B cell (primary cell): ENCODE results near the gene KCNH1.

Experiments
- EZH2 ChIP-seq: IDR thresholded peaks from 2 replicates; pipeline ENCODE4 v1.6.1; 2012; ENCODE audit warnings: borderline replicate concordance, low read depth, mild to moderate bottlenecking, moderate library complexity, low read length; ENCODE audit not compliant: insufficient read depth, poor library complexity, severe bottlenecking
- TF ChIP-seq, protein P1 (sequence below): fragments of 200-600 bp; IDR thresholded peaks from one replicate; pipeline ENCODE4 v1.8.0; 2022; ENCODE audit warnings: antibody characterized with exemption, mild to moderate bottlenecking

DNA sequence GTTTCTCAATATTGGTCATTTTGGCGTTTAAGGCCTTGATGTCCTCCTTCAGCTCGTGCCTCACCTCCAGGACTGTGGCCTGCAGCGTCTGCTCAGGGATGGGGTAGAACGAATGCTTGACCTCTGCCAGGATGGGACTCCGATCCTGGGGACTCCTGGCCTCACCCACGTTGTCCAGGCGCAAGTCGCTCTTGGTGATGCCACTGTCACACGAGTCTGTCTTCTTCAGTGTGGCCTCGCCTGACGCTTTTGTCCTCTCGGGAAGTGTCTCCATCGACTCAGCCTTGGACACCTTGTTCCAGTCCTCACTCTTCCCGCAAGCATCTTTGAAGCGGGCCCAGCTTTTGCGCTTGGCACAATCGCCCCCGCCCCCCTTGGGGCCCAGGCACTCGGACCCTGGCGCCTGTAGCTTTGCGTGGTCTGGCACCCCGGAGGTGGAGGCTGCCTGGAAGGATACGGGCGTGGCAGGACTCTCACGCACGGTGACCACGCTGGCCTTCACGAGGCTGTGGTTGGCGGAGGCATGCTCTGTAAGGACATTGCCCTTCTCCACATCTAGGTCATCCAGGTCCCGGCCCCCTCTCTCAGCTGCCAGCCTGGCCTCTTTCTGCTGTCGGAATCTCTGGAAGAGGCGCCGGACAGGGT, 450.4 kb downstream of the KCNH1 start:
- TF ChIP-seq, protein P1, sequence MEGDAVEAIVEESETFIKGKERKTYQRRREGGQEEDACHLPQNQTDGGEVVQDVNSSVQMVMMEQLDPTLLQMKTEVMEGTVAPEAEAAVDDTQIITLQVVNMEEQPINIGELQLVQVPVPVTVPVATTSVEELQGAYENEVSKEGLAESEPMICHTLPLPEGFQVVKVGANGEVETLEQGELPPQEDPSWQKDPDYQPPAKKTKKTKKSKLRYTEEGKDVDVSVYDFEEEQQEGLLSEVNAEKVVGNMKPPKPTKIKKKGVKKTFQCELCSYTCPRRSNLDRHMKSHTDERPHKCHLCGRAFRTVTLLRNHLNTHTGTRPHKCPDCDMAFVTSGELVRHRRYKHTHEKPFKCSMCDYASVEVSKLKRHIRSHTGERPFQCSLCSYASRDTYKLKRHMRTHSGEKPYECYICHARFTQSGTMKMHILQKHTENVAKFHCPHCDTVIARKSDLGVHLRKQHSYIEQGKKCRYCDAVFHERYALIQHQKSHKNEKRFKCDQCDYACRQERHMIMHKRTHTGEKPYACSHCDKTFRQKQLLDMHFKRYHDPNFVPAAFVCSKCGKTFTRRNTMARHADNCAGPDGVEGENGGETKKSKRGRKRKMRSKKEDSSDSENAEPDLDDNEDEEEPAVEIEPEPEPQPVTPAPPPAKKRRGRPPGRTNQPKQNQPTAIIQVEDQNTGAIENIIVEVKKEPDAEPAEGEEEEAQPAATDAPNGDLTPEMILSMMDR, result no peak
- TF ChIP-seq EZH2, result no peak
